NCI-H2171 (cell line): Measurements from ENCODE around the gene OR6C4.
"Not testable (repeated sequence)": the region's sequence is repeated elsewhere in the genome, so short reads cannot be mapped to it uniquely, and the experiment has no call there.

Experiments
- DNase-seq: peaks from one replicate; lab custom pipeline; 2025; lab: John Stamatoyannopoulos, UW

OR6C4 gene

GRCh38 chr12:55549302-55549701 lies at the start of gene OR6C4:
Gene OR6C4 (plus strand): TSS chr12:55549602. CDS start chr12:55551227, 1,625 bp downstream.
- DNase-seq, result no peak

- DNase-seq, result no peak
Measured at GRCh38 chr12:55499810-55500252, 49.6 kb upstream of the OR6C4 start.

GRCh38 chr12:55501601-55502000 lies 47.8 kb upstream of the OR6C4 start:
- no peak for DNase-seq

GRCh38 chr12:55515696-55516095 lies 33.7 kb upstream of the OR6C4 start:
- no peak for DNase-seq

GRCh38 chr12:55516391-55516790 lies 33.0 kb upstream of the OR6C4 start:
- no peak for DNase-seq

GRCh38 chr12:55548235-55548634 lies 1.2 kb upstream of the OR6C4 start:
- DNase-seq, result not testable (repeated sequence)

DNA sequence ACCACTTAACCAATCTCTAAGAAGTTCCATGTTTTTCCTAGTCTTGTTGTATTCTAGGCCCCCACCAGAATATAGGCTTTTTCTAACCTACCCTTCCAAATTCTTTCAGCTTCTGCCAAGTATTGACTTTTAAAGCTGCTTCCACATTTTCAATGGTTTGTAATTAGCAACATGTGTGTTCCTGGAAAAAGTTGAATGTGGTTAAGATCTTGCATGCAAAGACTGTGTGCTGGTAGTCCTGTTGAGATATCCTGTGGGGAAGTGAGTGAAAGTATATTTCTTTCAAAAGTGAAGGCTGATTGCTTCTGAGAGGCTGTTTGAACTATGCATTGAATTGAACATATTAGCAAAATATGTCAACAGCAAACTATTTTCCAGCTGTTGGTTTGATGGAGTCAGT lies 646 bp upstream of the OR6C4 start:
- DNase-seq, result no peak

GRCh38 chr12:55554296-55554695 lies 4.9 kb downstream of the OR6C4 start:
- DNase-seq, result no peak

DNA sequence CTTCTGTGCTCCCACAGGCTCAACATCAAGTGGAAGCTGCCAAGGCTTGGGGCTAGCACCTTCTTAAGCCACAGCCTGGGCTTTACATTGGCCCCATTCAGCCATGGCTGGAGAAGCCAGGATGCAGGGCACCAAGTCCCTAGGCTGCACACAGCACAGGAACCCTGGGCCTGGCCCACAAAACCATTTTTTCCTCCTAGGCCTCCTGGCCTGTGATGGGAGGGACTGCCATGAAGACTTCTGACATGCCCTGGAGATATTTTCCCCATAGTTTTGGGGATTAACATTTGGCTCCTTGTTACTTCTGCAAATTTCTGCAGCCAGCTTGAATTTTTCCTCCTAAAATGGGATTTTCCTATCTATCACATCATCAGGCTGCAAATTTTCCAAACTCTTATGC lies 20.7 kb downstream of the OR6C4 start:
- not testable (repeated sequence) for DNase-seq

DNA sequence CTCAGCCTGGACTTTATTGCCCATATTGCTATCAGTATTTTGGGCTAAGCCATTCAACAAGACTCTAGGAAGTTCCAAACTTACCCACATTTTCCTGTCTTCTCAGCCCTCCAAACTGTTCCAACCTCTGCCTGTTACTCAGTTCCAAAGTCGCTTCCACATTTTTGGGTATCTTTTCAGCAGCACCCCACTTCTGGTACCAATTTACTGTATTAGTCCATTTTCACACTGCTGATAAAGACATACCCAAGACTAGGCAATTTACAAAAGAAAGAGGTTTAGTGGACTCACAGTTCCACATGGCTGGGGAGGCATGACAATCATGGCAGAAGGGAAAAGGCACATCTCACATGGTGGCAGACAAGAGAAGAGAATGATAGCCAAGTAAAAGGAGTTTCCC lies 21.3 kb downstream of the OR6C4 start:
- DNase-seq, result not testable (repeated sequence)

- DNase-seq, result no peak
Measured at GRCh38 chr12:55572168-55572567, 22.8 kb downstream of the OR6C4 start, which contains the start of gene OR2AP1. Gene OR2AP1 (plus strand): TSS chr12:55572468. CDS start chr12:55574415, 1,947 bp downstream.

- no peak for DNase-seq
Measured at GRCh38 chr12:55582066-55582465, 32.7 kb downstream of the OR6C4 start.

- DNase-seq, result no peak
Measured at GRCh38 chr12:55585817-55586216, 36.4 kb downstream of the OR6C4 start.

DNA sequence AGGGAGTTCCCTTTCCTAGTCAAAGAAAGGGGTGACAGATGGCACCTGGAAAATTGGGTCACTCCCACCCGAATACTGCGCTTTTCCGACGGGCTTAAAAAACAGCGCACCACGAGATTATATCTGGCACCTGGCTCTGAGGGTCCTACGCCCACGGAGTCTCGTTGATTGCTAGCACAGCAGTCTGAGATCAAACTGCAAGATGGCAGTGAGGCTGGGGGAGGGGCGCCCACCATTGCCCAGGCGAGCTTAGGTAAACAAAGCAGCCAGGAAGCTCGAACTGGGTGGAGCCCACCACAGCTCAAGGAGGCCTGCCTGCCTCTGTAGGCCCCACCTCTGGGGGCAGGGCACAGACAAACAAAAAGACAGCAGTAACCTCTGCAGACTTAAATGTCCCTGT lies 40.8 kb downstream of the OR6C4 start:
- DNase-seq, result not testable (repeated sequence)
